HFFc6 (cell line): ENCODE data around the gene TMEM171. TPM values are rescaled to one million over a fixed set of nuclear protein-coding genes. Genes with fewer than 3 reads are reported as not detected.

ENCODE experiments used
- DNase-seq: peaks from one replicate; pipeline ENCODE4 v3.0.0-alpha.2; 2018
- H3K27ac Mint-ChIP-seq: 2 replicates; pipeline ENCODE4 v1.8.0; 2020; ENCODE audit warnings: mild to moderate bottlenecking, mixed read lengths
- H3K27me3 Mint-ChIP-seq: 2 replicates; pipeline ENCODE4 v1.8.0; 2021; ENCODE audit warnings: mild to moderate bottlenecking, moderate library complexity, mixed read lengths; ENCODE audit not compliant: insufficient read depth
- H3K36me3 Mint-ChIP-seq: 2 replicates; pipeline ENCODE4 v1.8.0; 2021; ENCODE audit warnings: low read depth, mixed read lengths
- H3K4me1 Mint-ChIP-seq: 2 replicates; pipeline ENCODE4 v1.8.0; 2020; ENCODE audit warnings: low read depth, mixed read lengths
- H3K4me3 Mint-ChIP-seq: 2 replicates; pipeline ENCODE4 v1.8.0; 2020; ENCODE audit warnings: mild to moderate bottlenecking, moderate library complexity, mixed read lengths
- H3K9me3 Mint-ChIP-seq: 2 replicates; pipeline ENCODE4 v1.8.0; 2020; ENCODE audit warnings: mild to moderate bottlenecking, mixed read lengths
- total RNA-seq, 6 experiments: library from RNA; stranded (reverse); fragmentation: NEBNext Ultra II Directional; extraction: Animal tissue kit (Norgen Biotek cat#: 25700); gene quantifications; 2 replicates in 1 of 6; 3 replicates in 5 of 6; pipeline ENCODE4 v1.2.3, GENCODE V29; 2021
- TF ChIP-seq, protein P1 (sequence below): fragments of 200-600 bp; sonication (generic); IDR thresholded peaks from 2 replicates; pipeline ENCODE4 v1.5.0; 2021; ENCODE audit warnings: antibody characterized with exemption, mild to moderate bottlenecking

TMEM171 gene
- total RNA-seq, 6 experiments from 2014 or later = 1.1 to 2.1 (median 1.4) TPM

DNA sequence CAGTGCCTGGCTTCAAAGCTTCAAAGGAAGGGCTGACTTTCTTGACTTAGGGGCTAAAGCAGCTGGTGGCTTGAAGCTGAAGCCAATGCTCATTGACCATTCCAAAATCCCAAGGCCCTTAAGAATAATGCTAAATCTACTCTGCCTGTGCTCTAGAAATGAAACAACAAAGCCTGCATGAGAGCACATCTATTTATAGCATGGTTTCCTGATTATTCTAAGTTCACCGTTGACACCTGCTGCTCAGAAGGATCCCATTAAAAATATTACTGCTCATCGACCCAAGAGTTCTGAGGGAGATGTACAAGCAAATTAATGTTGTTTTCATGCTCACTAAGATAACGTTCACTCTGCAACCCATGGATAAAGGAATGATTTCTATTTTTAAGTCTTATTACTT is 59.4 kb downstream of the TMEM171 start:
- no peak overlapping the region for H3K27ac Mint-ChIP-seq
- peaks cover 5% of the 10 kb centered on the region; the same call in 1 of the 2 replicates for H3K36me3 Mint-ChIP-seq
- TF ChIP-seq, protein P1, sequence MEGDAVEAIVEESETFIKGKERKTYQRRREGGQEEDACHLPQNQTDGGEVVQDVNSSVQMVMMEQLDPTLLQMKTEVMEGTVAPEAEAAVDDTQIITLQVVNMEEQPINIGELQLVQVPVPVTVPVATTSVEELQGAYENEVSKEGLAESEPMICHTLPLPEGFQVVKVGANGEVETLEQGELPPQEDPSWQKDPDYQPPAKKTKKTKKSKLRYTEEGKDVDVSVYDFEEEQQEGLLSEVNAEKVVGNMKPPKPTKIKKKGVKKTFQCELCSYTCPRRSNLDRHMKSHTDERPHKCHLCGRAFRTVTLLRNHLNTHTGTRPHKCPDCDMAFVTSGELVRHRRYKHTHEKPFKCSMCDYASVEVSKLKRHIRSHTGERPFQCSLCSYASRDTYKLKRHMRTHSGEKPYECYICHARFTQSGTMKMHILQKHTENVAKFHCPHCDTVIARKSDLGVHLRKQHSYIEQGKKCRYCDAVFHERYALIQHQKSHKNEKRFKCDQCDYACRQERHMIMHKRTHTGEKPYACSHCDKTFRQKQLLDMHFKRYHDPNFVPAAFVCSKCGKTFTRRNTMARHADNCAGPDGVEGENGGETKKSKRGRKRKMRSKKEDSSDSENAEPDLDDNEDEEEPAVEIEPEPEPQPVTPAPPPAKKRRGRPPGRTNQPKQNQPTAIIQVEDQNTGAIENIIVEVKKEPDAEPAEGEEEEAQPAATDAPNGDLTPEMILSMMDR = no peak
- DNase-seq = no peak
- peaks cover 30% of the 10 kb centered on the region for H3K27me3 Mint-ChIP-seq
- H3K4me1 Mint-ChIP-seq = peaks cover 8% of the 10 kb centered on the region
- H3K9me3 Mint-ChIP-seq = peaks cover 5% of the 10 kb centered on the region
- no peak overlapping the region for H3K4me3 Mint-ChIP-seq

- peaks cover 9% of the 10 kb centered on the region for H3K36me3 Mint-ChIP-seq
- peaks cover 12% of the 10 kb centered on the region for H3K9me3 Mint-ChIP-seq
- peaks cover 27% of the 10 kb centered on the region for H3K27me3 Mint-ChIP-seq
- H3K4me3 Mint-ChIP-seq = no peak overlapping the region
- DNase-seq = no peak
- H3K4me1 Mint-ChIP-seq = peaks cover 8% of the 10 kb centered on the region
- TF ChIP-seq, protein P1 = no peak
- H3K27ac Mint-ChIP-seq = no peak overlapping the region
Measured at GRCh38 chr5:73180566-73180965, 60.2 kb downstream of the TMEM171 start.

Other genes starting within 250 kb of the TMEM171 start
- 10 to 100 TPM; 16.6 to 24.8 (median 19.2) TPM for gene FCHO2, start 164.5 kb upstream of the TMEM171 start, total RNA-seq
- gene TMEM174, start 52.6 kb downstream of the TMEM171 start, total RNA-seq = not detected